HL-60 (cell line): ENCODE measurements around the gene KLHL22.

Experiments used
- CTCF ChIP-seq: IDR thresholded peaks from one replicate; pipeline ENCODE4 v1.5.1; 2011; ENCODE audit warnings: low read length, control low read depth, inconsistent platforms; ENCODE audit not compliant: insufficient read depth
- REST ChIP-seq: IDR thresholded peaks from 2 replicates; pipeline ENCODE4 v1.6.1; 2012; ENCODE audit warnings: low read depth; ENCODE audit not compliant: insufficient replicate concordance

- TF ChIP-seq CTCF, result no peak
- no peak for TF ChIP-seq REST
These were observed 5.2 kb downstream of the KLHL22 start for GRCh38 chr22:20490183-20490940.
